ENCODE measurements around the gene SDR39U1. TPM values are rescaled to one million over a fixed set of nuclear protein-coding genes. Genes with fewer than 3 reads are reported as not detected.

Gene SDR39U1
- total RNA-seq, 1 experiment from 2014 or later: 24.7 TPM

GRCh38 chr14:24428628-24429394 is 13.8 kb downstream of the SDR39U1 start:
- peak overlapping the region; percentile 85 for H3K27ac ChIP-seq (ENCODE audit: low read length)
- DNase-seq (no peak), ATAC-seq (no peak)
- ChIA-PET POLR2A (ENCODE audit: unreplicated experiment) (no interaction called here), CTCF (no interaction called here)
- intact Hi-C loops (cut with micrococcal nuclease): no loop called here
- H3K9me3 ChIP-seq (ENCODE audit: low read length): no peaks in the 10 kb centered on the region
- peak overlapping the region; percentile 95 for H3K9ac ChIP-seq (ENCODE audit: low read length)
- no peak for TF ChIP-seq EZH2 (IDR thresholded peaks at IDR 0.05; ENCODE audit: low read length, unreplicated experiment)
- no peak for TF ChIP-seq EZH2phosphoT487 (IDR thresholded peaks at IDR 0.05; ENCODE audit: borderline replicate concordance, low read length)
- no peak for TF ChIP-seq CTCF (conservative IDR thresholded peaks at IDR 0.05; ENCODE audit: low read depth, low read length)
- peaks cover 55% of the 10 kb centered on the region for H3K4me1 ChIP-seq (ENCODE audit: insufficient read depth, low read length)
- H2AFZ ChIP-seq (ENCODE audit: low read length): no peak overlapping the region
- H3K4me3 ChIP-seq (ENCODE audit: low read length): peak overlapping the region; percentile 98
- peak overlapping the region; percentile 100 for H3K4me2 ChIP-seq (ENCODE audit: low read length)
- no peaks in the 10 kb centered on the region for H3K9me2 ChIP-seq (replicated peaks; ENCODE audit: low read length)
- no peaks in the 10 kb centered on the region for H4K20me1 ChIP-seq (ENCODE audit: low read length)
- H3K27me3 ChIP-seq (ENCODE audit: low read length): no peaks in the 10 kb centered on the region
- no peaks in the 10 kb centered on the region for H3F3A ChIP-seq (ENCODE audit: low read length, unreplicated experiment)
- no TSS peak for BruUV-seq (replicated peaks)
- H3K36me3 ChIP-seq (ENCODE audit: low read depth, low read length): peaks cover 6% of the 10 kb centered on the region
- peaks cover 22% of the 10 kb centered on the region for H3K79me2 ChIP-seq (ENCODE audit: low read length)

GRCh38 chr14:24427537-24428508 is 14.8 kb downstream of the SDR39U1 start:
- Histone ChIP-seq H3K4me2 (ENCODE audit: low read length) (no peak overlapping the region), H3K36me3 (ENCODE audit: low read depth, low read length) (no peaks in the 10 kb centered on the region; the same call in 1 of the 2 replicates), H3F3A (ENCODE audit: low read length, unreplicated experiment) (no peaks in the 10 kb centered on the region), H3K27me3 (ENCODE audit: low read length) (no peaks in the 10 kb centered on the region), H4K20me1 (ENCODE audit: low read length) (no peaks in the 10 kb centered on the region), H3K79me2 (ENCODE audit: low read length) (peaks cover 22% of the 10 kb centered on the region), H3K9me2 (replicated peaks; ENCODE audit: low read length) (no peaks in the 10 kb centered on the region), H3K4me3 (ENCODE audit: low read length) (no peak overlapping the region), H3K9ac (ENCODE audit: low read length) (no peak overlapping the region), H3K27ac (ENCODE audit: low read length) (no peak overlapping the region), H3K9me3 (ENCODE audit: low read length) (no peaks in the 10 kb centered on the region), H2AFZ (ENCODE audit: low read length) (no peak overlapping the region), H3K4me1 (ENCODE audit: insufficient read depth, low read length) (peaks cover 47% of the 10 kb centered on the region)
- POLR2A ChIA-PET (ENCODE audit: unreplicated experiment): no interaction called here
- CTCF ChIA-PET: no interaction called here
- no peak for TF ChIP-seq CTCF (conservative IDR thresholded peaks at IDR 0.05; ENCODE audit: low read depth, low read length)
- TF ChIP-seq EZH2 (IDR thresholded peaks at IDR 0.05; ENCODE audit: low read length, unreplicated experiment): no peak
- no peak for TF ChIP-seq EZH2phosphoT487 (IDR thresholded peaks at IDR 0.05; ENCODE audit: borderline replicate concordance, low read length)
- ATAC-seq: no peak
- no TSS peak for BruUV-seq (replicated peaks)
- intact Hi-C loops (cut with micrococcal nuclease): no loop called here
- no peak for DNase-seq

Data from PC-3 (cell line).